Smooth muscle cell (in vitro differentiated cells): ENCODE data around the gene PIM1. TPM values are rescaled to one million over a fixed set of nuclear protein-coding genes. Genes with fewer than 3 reads are reported as not detected.

Source experiments
- DNase-seq: peaks from one replicate; lab custom pipeline; 2025; ENCODE audit not compliant: unreplicated experiment; lab: John Stamatoyannopoulos, UW
- H2AFZ ChIP-seq: fragments of 200-600 bp; sonication (generic); 2 replicates; pipeline ENCODE4 v1.6.0; 2016; ENCODE audit warnings: antibody characterized with exemption, low read depth, mild to moderate bottlenecking
- H3F3A ChIP-seq: fragments of 200-600 bp; sonication (generic); 2 replicates; pipeline ENCODE4 v1.6.0; 2017; ENCODE audit warnings: antibody characterized with exemption, low read depth
- H3K27ac ChIP-seq: fragments of 200-600 bp; sonication (generic); 2 replicates; pipeline ENCODE4 v1.5.1; 2016; ENCODE audit warnings: low read depth, mild to moderate bottlenecking
- H3K27me3 ChIP-seq: fragments of 200-600 bp; sonication (generic); 2 replicates; pipeline ENCODE4 v1.6.1; 2016; ENCODE audit warnings: low read depth, mild to moderate bottlenecking
- H3K36me3 ChIP-seq: fragments of 200-600 bp; sonication (generic); 2 replicates; pipeline ENCODE4 v1.5.1; 2016; ENCODE audit warnings: low read depth
- H3K4me1 ChIP-seq: fragments of 200-600 bp; sonication (generic); 2 replicates; pipeline ENCODE4 v1.5.1; 2016; ENCODE audit warnings: low read depth
- H3K4me2 ChIP-seq: fragments of 200-600 bp; sonication (generic); 2 replicates; pipeline ENCODE4 v1.6.0; 2016; ENCODE audit warnings: mild to moderate bottlenecking
- H3K4me3 ChIP-seq: fragments of 200-600 bp; sonication (generic); 2 replicates; pipeline ENCODE4 v1.5.1; 2016; ENCODE audit warnings: mild to moderate bottlenecking
- H3K79me2 ChIP-seq: fragments of 200-600 bp; sonication (generic); 2 replicates; pipeline ENCODE4 v1.6.0; 2016; ENCODE audit warnings: low read depth, mild to moderate bottlenecking
- H3K9ac ChIP-seq: fragments of 200-600 bp; sonication (generic); 2 replicates; pipeline ENCODE4 v1.6.0; 2016; ENCODE audit warnings: low read depth
- H3K9me3 ChIP-seq: fragments of 200-600 bp; sonication (generic); replicated peaks from 2 replicates; pipeline ENCODE4 v1.5.1; 2016; ENCODE audit warnings: low read depth
- H4K20me1 ChIP-seq: fragments of 200-600 bp; sonication (generic); 2 replicates; pipeline ENCODE4 v1.6.0; 2016; ENCODE audit warnings: low read depth
- WGBS: methylation state at CpG from one replicate; pipeline ENCODE4 v1.1.7; 2016; ENCODE audit warnings: low lambda C conversion rate; 5-methylcytosine and 5-hydroxymethylcytosine counted together
- polyA plus RNA-seq: library from polyadenylated mRNA; unstranded; fragments of >200 nt; fragmentation: Nextera tagmentation; extraction: Ambion mirVana; gene quantifications from 2 replicates; pipeline ENCODE4 v1.2.1, GENCODE V29; 2016
- total RNA-seq: library from RNA; depleted of rRNA; stranded (reverse); fragments of >200 nt; gene quantifications from 2 replicates; pipeline ENCODE4 v1.2.3, GENCODE V29; 2014
- TF ChIP-seq, protein P1 (sequence below): fragments of 200-600 bp; sonication (generic); IDR thresholded peaks from 2 replicates; pipeline ENCODE4 v1.5.1; 2017; ENCODE audit warnings: borderline replicate concordance, mild to moderate bottlenecking, antibody characterized with exemption; ENCODE audit not compliant: insufficient read depth, poor library complexity, severe bottlenecking

PIM1 gene
- total and polyA plus RNA-seq, 2 experiments from 2014 or later = 29.5 to 41.9 TPM

DNA sequence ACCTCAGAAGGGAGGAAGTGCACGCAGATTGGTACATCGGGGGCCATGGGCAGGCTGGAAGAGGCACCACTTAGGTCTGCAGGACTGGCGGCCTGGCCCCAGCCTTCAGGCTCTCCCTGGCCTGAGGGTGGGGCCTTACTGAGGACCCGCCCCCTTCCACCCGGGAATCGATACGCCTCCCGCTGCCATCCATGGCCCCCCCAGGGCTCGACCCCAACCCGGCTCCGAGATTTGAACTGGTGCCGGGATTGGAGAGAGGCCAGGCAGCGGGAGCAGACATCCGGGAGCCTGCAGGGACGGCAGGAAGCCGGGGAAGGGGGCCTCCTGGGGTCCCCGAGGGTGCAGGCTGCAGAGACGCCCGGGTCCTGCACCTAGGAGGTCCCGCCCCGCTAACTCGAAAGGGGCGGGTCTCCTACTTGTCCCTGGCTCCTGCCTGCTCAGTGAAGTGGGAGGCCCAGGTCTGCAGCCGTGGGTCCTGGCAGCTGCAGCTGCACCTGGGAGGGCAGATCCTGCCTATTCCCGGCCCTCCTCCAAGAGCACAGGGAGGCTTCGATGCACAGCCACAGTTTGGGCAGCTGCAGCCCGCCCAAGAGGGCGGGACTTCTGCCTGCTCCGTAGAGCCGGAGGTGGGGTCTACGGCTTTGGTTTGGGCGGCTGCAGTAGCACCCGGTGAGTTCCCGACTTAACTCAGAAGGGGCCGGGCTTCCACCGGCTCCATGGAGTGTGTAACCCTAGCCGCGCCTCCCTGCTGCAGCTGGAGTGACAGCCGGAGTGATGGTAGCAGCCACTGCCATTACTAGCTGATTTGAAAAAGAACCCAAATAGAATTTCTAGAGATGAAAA lies 52.4 kb downstream of the PIM1 start:
- TF ChIP-seq, protein P1, sequence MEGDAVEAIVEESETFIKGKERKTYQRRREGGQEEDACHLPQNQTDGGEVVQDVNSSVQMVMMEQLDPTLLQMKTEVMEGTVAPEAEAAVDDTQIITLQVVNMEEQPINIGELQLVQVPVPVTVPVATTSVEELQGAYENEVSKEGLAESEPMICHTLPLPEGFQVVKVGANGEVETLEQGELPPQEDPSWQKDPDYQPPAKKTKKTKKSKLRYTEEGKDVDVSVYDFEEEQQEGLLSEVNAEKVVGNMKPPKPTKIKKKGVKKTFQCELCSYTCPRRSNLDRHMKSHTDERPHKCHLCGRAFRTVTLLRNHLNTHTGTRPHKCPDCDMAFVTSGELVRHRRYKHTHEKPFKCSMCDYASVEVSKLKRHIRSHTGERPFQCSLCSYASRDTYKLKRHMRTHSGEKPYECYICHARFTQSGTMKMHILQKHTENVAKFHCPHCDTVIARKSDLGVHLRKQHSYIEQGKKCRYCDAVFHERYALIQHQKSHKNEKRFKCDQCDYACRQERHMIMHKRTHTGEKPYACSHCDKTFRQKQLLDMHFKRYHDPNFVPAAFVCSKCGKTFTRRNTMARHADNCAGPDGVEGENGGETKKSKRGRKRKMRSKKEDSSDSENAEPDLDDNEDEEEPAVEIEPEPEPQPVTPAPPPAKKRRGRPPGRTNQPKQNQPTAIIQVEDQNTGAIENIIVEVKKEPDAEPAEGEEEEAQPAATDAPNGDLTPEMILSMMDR = no peak
- Histone ChIP-seq H3K9me3 (no peaks in the 10 kb centered on the region), H2AFZ (peak overlapping the region; percentile 96), H3K4me3 (peak overlapping the region; percentile 81), H3K36me3 (no peaks in the 10 kb centered on the region), H4K20me1 (no peaks in the 10 kb centered on the region), H3K27me3 (no peaks in the 10 kb centered on the region), H3K9ac (no peak overlapping the region), H3K79me2 (no peaks in the 10 kb centered on the region), H3K4me2 (peak overlapping the region; percentile 93), H3K4me1 (peaks cover 5% of the 10 kb centered on the region), H3K27ac (no peak overlapping the region), H3F3A (peaks cover 14% of the 10 kb centered on the region)
- peak; percentile 81 for DNase-seq
- WGBS = under 1% methylated on average over 39 of the region's 39 CpGs

DNA sequence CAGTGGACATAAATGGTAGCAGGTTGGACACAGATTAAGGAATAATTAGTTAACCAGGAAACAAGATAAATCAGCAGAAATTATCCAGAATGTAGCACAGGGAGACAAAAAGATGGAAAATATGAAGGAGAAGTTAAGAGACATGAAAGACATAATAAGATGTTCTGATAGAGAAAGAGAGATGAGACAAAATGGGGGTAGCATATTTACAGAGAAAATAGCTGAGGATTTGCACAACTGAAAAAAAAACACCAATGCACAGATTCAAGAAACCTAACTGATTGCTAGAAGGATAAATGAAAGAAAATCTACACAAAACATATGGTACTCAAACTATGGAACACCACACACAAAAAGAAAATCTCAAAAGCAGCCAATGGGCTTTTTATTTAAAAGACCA lies 53.0 kb downstream of the PIM1 start:
- H3K4me2 ChIP-seq = peak overlapping the region; percentile 93
- DNase-seq = no peak
- no peaks in the 10 kb centered on the region for H4K20me1 ChIP-seq
- H3K79me2 ChIP-seq = no peaks in the 10 kb centered on the region
- H3K27ac ChIP-seq = no peak overlapping the region
- H3K9ac ChIP-seq = no peak overlapping the region
- H3K9me3 ChIP-seq = no peaks in the 10 kb centered on the region
- peak overlapping the region; percentile 96 for H2AFZ ChIP-seq
- no peaks in the 10 kb centered on the region for H3K36me3 ChIP-seq
- peaks cover 14% of the 10 kb centered on the region for H3F3A ChIP-seq
- peak overlapping the region; percentile 81 for H3K4me3 ChIP-seq
- TF ChIP-seq, protein P1 = no peak
- H3K4me1 ChIP-seq = peaks cover 5% of the 10 kb centered on the region
- H3K27me3 ChIP-seq = no peaks in the 10 kb centered on the region

Other genes with a start within 250 kb of the PIM1 start
- gene PI16, start 215.4 kb upstream of the PIM1 start, total RNA-seq = 1.2 and 4.1 TPM in 2 replicates
- gene PI16, start 215.4 kb upstream of the PIM1 start, polyA plus RNA-seq = 7.2 and 9.6 TPM in 2 replicates
- gene MTCH1, start 184.0 kb upstream of the PIM1 start, total RNA-seq = 200 and 225 TPM in 2 replicates
- 441 and 517 TPM in 2 replicates for gene MTCH1, start 184.0 kb upstream of the PIM1 start, polyA plus RNA-seq
- gene FGD2, start 164.5 kb upstream of the PIM1 start, total RNA-seq = not detected in 2 replicates
- gene FGD2, start 164.5 kb upstream of the PIM1 start, polyA plus RNA-seq = not detected in 2 replicates
- gene TBC1D22B, start 87.6 kb downstream of the PIM1 start, total RNA-seq = 7.2 and 7.3 TPM in 2 replicates
- 5.6 and 7.0 TPM in 2 replicates for gene TBC1D22B, start 87.6 kb downstream of the PIM1 start, polyA plus RNA-seq
- gene TMEM217, start 88.0 kb downstream of the PIM1 start, total RNA-seq = 0.31 and 0.40 TPM in 2 replicates
- gene TMEM217, start 88.0 kb downstream of the PIM1 start, polyA plus RNA-seq = 1.2 and 1.9 TPM in 2 replicates
- 16.7 and 17.3 TPM in 2 replicates for gene RNF8, start 183.8 kb downstream of the PIM1 start, total RNA-seq
- gene RNF8, start 183.8 kb downstream of the PIM1 start, polyA plus RNA-seq = 20.4 and 23.6 TPM in 2 replicates